Osteocyte (in vitro differentiated cells): ENCODE data around the gene LRRC14B. TPM values are rescaled to one million over a fixed set of nuclear protein-coding genes. Genes with fewer than 3 reads are reported as not detected.

Experiments used
- DNase-seq: peaks from one replicate; pipeline ENCODE4 v3.0.0; 2021; ENCODE audit warnings: mixed read lengths; ENCODE audit not compliant: unreplicated experiment; ENCODE audit errors: extremely low spot score
- H3K27ac Mint-ChIP-seq: one replicate; pipeline ENCODE4 v1.8.0; 2021; ENCODE audit warnings: mild to moderate bottlenecking, mixed read lengths; ENCODE audit not compliant: unreplicated experiment
- H3K27me3 Mint-ChIP-seq: one replicate; pipeline ENCODE4 v1.8.0; 2021; ENCODE audit warnings: mixed read lengths; ENCODE audit not compliant: unreplicated experiment
- H3K36me3 Mint-ChIP-seq: one replicate; pipeline ENCODE4 v1.8.0; 2021; ENCODE audit warnings: mixed read lengths; ENCODE audit not compliant: unreplicated experiment
- H3K4me1 Mint-ChIP-seq: one replicate; pipeline ENCODE4 v1.8.0; 2021; ENCODE audit warnings: mixed read lengths; ENCODE audit not compliant: unreplicated experiment
- H3K4me3 Mint-ChIP-seq: one replicate; pipeline ENCODE4 v1.8.0; 2021; ENCODE audit warnings: mild to moderate bottlenecking, moderate library complexity, mixed read lengths; ENCODE audit not compliant: unreplicated experiment
- H3K9me3 Mint-ChIP-seq: one replicate; pipeline ENCODE4 v1.8.0; 2021; ENCODE audit warnings: mixed read lengths; ENCODE audit not compliant: unreplicated experiment
- CTCF ChIP-seq: fragments of 200-600 bp; sonication (generic); IDR thresholded peaks from 2 replicates; pipeline ENCODE4 v1.5.0; 2021; ENCODE audit warnings: antibody characterized with exemption, mild to moderate bottlenecking, moderate library complexity
- total RNA-seq: library from RNA; stranded (reverse); gene quantifications from 2 replicates; pipeline ENCODE4 v1.2.1, GENCODE V29; 2021

The LRRC14B gene
- total RNA-seq, 1 donor from 2014 or later, result not detected

- Mint-ChIP-seq H3K27me3 (peaks cover 16% of the 10 kb centered on the region), H3K9me3 (no peaks in the 10 kb centered on the region), H3K27ac (no peak overlapping the region), H3K36me3 (peaks cover 2% of the 10 kb centered on the region), H3K4me3 (no peak overlapping the region), H3K4me1 (peaks cover 8% of the 10 kb centered on the region)
- no peak for TF ChIP-seq CTCF
- no peak for DNase-seq
These were observed 16.3 kb upstream of the LRRC14B start for GRCh38 chr5:174876-175465.

DNA sequence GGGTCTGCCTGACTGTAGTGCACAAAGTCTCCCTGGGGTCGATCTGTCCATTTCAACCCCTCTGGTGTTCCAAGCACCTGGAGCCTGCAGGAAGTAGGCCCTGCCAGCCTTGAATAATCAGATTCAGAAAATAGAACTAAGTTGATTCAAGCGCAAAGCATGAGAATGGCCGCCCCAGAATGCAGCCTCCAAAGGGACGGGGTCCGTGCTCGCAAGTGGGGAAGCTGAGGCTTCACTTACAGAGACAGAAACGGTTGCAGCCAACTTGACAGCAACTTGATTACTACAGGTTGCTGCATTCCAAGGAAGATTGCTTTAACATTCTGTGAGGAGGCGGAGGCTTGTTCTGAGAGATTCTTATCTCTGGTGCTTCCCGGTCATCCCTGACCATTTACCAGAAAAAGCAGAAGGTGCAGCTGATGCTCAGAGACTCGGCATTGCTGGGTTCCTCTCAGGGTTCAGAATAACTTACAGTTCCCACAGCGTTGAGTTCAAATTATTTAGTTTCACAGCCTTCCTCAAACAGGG lies 14.9 kb upstream of the LRRC14B start:
- no peak for TF ChIP-seq CTCF
- Mint-ChIP-seq H3K27me3 (peaks cover 19% of the 10 kb centered on the region), H3K4me3 (no peak overlapping the region), H3K27ac (no peak overlapping the region), H3K4me1 (peaks cover 3% of the 10 kb centered on the region), H3K36me3 (peaks cover 2% of the 10 kb centered on the region), H3K9me3 (no peaks in the 10 kb centered on the region)
- DNase-seq, result no peak

DNA sequence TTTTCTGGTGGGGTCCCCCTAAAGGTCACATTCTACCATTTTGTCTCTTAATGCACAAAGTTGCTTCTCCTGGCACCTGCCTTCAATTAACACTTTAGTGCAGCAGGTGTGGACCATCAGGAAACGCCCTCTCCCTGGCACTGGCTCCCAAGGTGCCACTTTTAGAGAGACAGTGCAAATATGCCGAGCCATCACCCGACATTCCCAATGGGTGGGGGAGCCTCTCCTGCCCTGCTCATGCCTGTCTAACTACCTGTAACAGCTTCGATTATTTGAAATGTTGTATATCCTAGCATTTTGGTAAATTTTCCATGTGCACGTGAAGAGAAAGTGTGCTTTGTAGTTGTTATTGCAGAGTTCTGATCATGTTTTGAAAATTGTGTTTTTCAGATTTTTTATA lies 13.2 kb upstream of the LRRC14B start:
- Mint-ChIP-seq H3K27me3 (peaks cover 19% of the 10 kb centered on the region), H3K4me1 (peaks cover 3% of the 10 kb centered on the region), H3K27ac (no peak overlapping the region), H3K9me3 (no peaks in the 10 kb centered on the region), H3K4me3 (no peak overlapping the region), H3K36me3 (peaks cover 2% of the 10 kb centered on the region)
- TF ChIP-seq CTCF, result no peak
- no peak for DNase-seq

- no peak for TF ChIP-seq CTCF
- Mint-ChIP-seq H3K9me3 (no peaks in the 10 kb centered on the region), H3K27ac (no peak overlapping the region), H3K27me3 (peaks cover 17% of the 10 kb centered on the region), H3K4me1 (peaks cover 8% of the 10 kb centered on the region), H3K36me3 (no peaks in the 10 kb centered on the region), H3K4me3 (no peak overlapping the region)
- no peak for DNase-seq
These were observed 11.9 kb upstream of the LRRC14B start for GRCh38 chr5:179401-179800.

DNA sequence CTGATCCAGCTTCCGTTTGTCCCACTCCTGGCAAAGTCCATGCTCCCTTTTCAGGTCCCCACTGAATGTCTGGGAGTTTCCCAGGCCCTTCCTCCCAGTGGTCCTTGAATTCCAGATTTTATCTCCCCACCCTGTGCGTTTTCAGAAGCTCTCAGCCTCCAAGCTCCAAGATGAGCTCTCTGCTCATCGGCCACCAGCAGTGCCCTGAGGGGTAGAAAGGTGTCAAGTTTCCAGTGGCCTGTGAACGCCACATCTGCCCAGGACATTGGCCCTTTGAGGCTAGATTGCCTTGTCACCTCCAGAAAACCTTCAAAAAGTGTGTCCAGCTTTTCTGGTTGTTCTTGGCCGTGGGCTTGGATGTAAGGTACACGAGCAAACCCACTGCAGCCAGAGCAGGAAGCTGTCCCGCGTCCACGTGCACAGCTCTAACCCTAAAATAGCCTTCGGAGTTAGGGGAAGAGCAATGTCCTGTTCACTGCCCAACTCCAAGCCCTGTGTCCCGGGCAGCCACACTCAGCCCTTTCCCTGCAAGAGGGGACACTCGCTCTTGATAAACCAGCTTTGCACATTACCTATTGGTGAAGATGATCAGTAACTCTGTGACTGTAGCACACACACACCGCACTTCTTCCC lies 10.9 kb upstream of the LRRC14B start:
- Mint-ChIP-seq H3K4me1 (peaks cover 15% of the 10 kb centered on the region), H3K27ac (no peak overlapping the region), H3K36me3 (no peaks in the 10 kb centered on the region), H3K9me3 (no peaks in the 10 kb centered on the region), H3K4me3 (no peak overlapping the region), H3K27me3 (peaks cover 17% of the 10 kb centered on the region)
- no peak for DNase-seq
- TF ChIP-seq CTCF, result no peak
